GM18870 (cell line): ENCODE results near the gene NNMT.

Experiments
- ATAC-seq: cut with Tn5 transposase; IDR thresholded peaks from one replicate; pipeline ENCODE4 v1.9.1; 2021; ENCODE audit warnings: moderate library complexity; ENCODE audit not compliant: unreplicated experiment

Gene NNMT

GRCh38 chr11:114343020-114343419, 46.8 kb downstream of the NNMT start:
- no peak for ATAC-seq

- ATAC-seq: no peak
These were observed 47.3 kb downstream of the NNMT start for GRCh38 chr11:114343493-114343892.

- no peak for ATAC-seq
These were observed 48.3 kb downstream of the NNMT start for GRCh38 chr11:114344494-114344893.

GRCh38 chr11:114345575-114346222, 49.5 kb downstream of the NNMT start:
- ATAC-seq: no peak

GRCh38 chr11:114346709-114347141, 50.5 kb downstream of the NNMT start:
- ATAC-seq: no peak

- ATAC-seq: no peak
These were observed 52.3 kb downstream of the NNMT start for GRCh38 chr11:114348200-114349191.

- no peak for ATAC-seq
These were observed 53.8 kb downstream of the NNMT start for GRCh38 chr11:114350022-114350421.

GRCh38 chr11:114353443-114353842, 57.2 kb downstream of the NNMT start:
- ATAC-seq: no peak

GRCh38 chr11:114354076-114354475, 57.9 kb downstream of the NNMT start:
- ATAC-seq: no peak

GRCh38 chr11:114358716-114359115, 62.5 kb downstream of the NNMT start:
- ATAC-seq: no peak

GRCh38 chr11:114359342-114359741, 63.1 kb downstream of the NNMT start:
- ATAC-seq: no peak

- no peak for ATAC-seq
These were observed 66.1 kb downstream of the NNMT start for GRCh38 chr11:114362326-114362725.

- no peak for ATAC-seq
These were observed 66.8 kb downstream of the NNMT start for GRCh38 chr11:114362958-114363357.
